ELR (cell line): ENCODE data around the gene EXPH5.

Experiments
- DNase-seq: peaks from one replicate; pipeline ENCODE4 v3.0.0-alpha.2; 2015; ENCODE audit warnings: low read depth

EXPH5 gene

DNA sequence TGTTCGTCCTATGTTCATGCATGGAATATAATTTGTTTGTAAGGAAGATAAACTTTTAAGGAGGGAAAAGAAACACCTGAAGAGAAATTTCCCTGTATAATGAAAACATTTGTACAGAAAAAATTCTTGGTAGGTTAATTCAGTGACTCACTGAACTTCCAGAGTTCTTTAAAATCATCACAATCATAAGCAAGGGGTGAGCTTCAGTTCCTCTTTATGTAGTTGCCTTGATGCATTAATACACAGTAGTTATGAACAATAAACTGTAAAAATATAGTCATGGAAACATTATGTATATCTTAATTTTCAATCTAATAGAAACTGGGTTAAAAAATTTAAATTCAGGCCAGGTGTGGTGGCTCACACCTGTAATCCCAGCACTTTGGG, 125.1 kb downstream of the EXPH5 start:
- DNase-seq = no peak

DNA sequence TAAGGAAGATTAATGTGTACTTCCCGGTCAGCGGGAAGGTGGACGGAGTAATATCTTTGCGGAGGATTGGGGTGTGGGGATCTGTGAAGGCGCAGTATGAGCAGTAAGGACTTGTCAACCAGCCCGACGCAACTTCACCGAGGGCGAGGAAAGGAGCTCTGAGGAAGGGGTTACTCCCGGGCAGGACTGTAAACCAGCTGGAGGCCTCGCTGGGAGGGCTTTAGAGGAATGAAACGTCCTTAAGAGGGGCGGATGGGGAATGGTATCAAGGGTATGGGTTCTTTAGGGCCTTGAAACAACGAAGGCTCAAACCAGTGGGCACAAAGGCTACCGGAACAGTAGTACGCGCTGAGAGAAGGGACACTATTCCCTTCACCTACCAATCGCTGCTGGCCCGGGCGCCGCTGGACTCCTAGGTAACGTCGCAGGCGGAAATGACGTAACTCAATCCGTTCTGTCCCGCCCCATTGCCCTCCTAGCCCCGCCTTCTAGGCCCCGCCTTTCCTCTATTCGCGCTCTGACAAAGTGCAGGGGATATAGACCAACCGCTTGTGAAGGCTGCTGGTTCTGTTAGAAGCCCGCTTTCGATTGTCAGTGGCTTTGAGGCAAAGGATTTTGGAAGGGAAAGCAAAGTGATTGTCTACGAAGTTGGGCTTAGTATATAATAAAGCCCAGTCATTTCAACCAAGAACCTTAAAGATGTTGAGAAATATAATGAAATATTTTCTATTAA, 126.3 kb downstream of the EXPH5 start, which contains the start of gene C11orf65:
C11orf65 (minus strand) TSS at position 439 of the 733 bp plus-strand sequence. CDS start 5,970 bp downstream, outside the sequence.
- peak; percentile 98 for DNase-seq

DNA sequence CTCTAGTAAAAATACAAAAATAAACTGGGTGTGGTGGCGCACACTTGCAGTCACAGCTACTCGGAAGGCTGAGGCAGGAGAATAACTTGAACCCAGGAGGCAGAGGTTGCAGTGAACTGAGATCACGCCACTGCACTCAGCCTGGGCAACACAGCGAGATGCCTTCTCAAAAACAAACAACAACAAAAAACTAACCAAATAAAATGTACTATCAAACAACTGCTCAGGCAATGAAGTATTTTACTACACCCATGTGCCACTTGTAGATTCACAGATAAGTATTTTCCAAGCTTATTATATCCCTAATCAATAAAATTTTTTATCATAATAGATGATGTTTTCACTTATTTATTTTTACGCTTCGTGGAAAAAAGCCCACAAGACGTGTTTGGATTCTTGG, 127.2 kb downstream of the EXPH5 start:
- peak; percentile 16 for DNase-seq
